GM18511 (cell line): ENCODE measurements around the gene ARSG.

Source experiments
- ATAC-seq: cut with Tn5 transposase; IDR thresholded peaks from one replicate; pipeline ENCODE4 v1.9.1; 2021; ENCODE audit warnings: mild to moderate bottlenecking, moderate library complexity; ENCODE audit not compliant: unreplicated experiment

The ARSG gene

GRCh38 chr17:68446626-68447041 is 155.3 kb downstream of the ARSG start:
- ATAC-seq: no peak

DNA sequence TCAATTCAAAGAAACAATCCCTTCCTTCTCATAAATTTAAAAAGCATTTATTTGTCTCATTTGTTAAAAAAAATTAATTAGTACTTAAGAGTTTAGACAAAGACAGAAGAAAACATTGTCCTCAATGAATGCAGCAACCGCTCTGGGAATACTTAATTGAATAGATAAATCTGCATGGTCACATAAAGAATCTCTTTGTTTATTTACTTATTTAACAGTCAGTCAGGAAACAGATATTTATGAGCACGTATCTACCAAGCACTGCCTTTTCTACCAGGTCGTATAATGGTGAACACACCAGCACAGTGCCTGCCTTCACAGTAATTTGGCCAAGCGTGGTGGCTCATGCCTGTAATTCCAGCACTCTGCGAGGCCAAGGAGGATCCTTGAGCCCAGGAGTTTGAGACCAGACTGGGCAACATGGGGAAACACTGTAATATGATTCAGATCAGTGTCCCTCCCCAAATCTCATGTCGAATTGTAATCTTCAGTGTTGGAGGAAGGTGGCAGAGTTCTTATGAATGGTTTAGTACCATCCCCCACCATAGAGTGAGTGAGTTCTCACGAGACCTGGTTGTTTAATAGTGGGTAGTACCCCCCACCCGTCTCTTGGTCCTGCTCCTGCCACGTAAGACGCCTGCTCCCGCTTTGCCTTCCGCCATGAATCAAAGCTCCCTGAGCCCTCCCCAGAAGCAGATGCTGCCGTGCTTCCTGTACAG is 157.9 kb downstream of the ARSG start:
- no peak for ATAC-seq

DNA sequence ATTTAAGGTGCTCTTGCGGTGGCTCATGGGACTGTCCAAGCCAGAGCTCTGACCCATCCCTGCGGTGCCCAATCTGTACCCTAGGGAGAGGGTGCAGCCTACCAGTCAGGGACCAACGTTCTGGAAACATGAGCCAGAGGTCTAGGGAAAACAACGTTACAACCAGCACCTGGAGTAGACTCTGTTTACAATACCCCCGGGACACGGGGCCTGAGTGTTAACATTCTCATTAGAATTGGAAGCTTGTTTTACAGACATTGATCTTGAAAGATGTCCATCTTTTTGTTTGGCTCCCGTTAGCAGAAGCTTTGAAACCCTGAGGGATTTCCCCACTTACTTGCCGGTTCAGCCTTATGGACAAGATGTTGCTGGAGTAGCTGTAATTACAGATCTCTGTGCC is 159.1 kb downstream of the ARSG start:
- no peak for ATAC-seq

GRCh38 chr17:68450801-68451200 is 159.5 kb downstream of the ARSG start:
- ATAC-seq: no peak

DNA sequence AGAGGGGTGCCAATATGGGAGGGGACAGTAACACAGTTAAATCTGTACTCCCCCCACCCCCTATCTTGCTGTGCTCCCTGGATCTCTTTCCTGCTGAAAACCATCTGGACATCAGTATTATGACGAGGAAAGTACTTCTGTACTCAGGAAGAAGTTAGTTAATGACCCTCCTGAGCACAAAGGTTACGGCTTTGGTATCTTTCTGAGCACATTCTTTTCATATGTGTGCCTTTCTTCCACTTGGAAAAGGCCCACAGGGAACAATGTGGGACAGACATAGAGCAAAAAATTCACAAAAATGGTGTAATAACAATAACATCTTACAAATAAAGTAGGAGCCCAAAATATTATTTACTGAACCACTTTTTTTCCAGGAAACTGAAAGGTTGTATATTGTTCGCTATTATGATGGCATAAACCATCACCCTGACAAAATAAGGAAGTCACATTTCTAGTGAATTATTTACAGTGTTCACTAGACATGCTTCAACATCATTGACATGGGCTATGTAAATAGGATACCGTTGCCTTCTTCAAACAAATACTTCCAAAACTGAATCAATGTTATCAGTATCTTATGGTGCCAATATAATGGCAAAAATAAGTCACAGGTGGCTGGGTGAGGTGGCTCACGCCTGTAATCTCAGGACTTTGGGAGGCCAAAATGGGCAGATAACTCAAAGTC is 160.5 kb downstream of the ARSG start:
- ATAC-seq: no peak

DNA sequence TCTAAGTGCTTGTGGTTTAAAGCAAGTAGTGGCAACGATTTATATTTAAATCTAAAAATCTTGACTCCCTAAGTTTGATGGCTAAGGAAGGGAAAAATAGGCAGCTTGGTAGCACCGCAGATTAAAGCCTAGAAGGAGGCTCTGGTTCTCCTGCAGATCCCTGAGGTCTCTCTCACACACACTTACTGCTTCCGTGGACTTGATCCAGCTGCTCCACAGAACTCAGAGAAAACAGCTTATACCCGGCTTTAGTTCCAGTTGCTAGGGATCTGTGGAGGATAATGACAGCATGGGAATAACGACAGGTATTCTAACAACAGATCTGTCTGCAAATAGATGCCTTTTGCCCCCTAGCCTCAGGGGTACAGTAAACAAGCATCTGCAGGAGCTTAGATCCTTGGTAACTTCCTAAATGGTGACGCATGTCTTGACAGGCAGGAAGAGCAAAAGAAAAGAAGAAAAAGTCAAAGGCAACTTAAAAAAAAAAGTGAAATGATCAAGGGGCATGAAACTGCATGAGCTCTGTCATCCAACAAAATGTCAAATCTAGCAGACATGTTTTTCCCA is 161.5 kb downstream of the ARSG start:
- ATAC-seq: no peak

DNA sequence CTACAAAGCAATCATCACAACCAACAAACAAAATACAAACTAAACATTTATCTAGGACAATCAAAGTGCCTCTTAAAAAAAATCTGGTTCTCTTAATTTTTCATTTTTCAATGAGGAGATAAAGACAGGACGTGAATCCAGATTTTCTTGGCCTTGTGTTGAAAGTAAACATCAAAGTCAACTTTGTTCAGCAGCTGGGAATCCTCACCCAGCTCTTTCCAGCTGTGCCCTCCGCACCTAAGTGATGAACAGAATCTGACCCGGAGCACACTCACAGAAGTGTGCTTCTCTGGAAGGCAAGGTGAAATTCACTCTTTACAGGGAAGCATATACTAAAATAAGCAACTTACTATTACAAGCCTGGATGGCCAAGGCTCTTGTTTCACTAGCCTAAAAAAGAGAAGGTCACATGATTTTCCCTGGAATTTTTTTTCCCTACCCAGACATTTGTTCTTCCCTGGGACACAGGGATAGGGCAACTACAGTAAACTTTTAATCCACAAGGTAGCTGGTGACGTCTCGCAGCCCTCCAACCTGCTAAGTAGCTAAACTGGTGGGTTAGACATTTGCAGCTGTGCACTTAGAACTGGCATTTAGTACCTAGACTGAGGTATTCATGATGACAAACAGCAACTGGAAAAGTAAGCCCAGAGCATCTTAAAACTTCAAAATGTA is 162.8 kb downstream of the ARSG start:
- no peak for ATAC-seq

GRCh38 chr17:68455901-68456338 is 164.6 kb downstream of the ARSG start:
- no peak for ATAC-seq

DNA sequence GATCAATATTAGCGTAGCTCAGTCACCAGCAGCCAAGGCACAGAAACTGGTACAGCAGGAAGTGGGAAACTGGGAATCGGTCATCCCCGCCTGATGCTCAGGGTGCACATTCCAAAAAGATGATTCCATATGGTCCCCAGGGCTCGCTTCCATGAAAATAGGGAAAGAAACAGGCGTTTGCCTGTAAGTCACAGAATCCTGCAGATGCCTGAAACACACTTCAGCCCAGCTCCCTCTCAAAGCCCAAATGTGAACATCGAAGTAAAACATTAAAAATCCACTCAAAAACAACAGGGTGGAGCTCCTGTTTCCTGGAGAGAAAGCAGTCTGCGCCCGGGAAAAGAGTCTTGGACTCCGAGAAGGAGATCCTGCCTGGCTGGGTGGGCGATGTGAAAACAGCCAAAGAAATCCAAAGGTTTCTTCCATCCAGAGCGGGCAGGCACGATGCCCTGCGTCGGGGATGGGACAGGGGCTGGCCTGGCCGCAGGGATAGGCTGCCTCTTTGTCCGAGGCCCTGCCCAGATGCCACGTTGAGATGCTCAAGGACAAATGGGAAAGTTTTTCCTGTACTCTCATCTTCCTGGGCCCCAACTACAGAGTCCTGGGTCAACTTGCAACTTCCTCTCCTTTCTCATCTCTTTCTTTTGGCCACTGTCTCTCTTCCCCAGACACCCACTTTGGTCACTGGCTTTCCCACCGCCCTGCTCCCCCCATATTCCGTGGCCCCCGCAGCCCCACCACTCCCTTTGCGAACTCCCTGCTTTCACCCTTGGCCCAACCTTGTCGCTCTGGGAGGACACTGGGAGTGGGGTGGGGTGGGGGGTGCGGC is 165.3 kb downstream of the ARSG start:
- ATAC-seq: no peak

- peak; percentile 41 for ATAC-seq
These were observed 165.9 kb downstream of the ARSG start, which contains the start of gene WIPI1 for GRCh38 chr17:68457168-68457538. Gene WIPI1 (minus strand): TSS chr17:68457496. CDS start chr17:68457421, 75 bp downstream.

DNA sequence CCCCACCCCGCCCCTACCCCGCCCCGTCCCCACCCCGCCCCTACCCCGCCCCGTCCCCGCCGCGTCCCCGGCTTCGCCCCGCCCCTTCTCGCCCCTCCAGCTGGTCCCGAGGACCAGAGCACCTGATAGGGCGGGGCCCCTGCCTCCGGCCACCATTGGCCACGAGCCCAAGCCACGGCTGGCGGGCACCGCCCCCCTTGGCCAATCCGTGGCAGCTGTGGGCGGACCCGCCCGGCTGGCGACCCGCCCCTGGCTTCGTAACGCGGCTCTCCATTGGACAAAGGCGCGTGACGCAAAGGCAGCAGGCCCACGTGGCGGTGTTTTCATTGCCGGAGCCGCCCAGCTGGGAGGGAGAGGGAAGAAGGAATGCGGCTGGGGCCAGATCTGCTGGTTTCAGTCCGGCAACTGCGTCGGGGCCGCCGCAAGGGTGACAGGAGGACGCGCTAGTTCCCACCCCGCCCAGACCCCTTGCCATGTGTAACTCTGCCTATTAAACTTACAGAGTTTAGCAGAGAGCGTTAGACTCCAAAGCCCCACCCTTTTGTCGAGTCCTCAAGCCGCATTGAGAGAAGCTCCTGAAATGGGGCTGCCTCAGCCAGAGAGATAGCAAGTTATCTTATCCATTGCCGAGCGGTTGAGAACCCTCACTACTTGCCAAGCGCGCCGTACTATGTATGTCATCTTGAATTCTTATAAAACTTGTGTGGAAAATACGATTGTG is 166.4 kb downstream of the ARSG start:
- peak; percentile 76 for ATAC-seq

DNA sequence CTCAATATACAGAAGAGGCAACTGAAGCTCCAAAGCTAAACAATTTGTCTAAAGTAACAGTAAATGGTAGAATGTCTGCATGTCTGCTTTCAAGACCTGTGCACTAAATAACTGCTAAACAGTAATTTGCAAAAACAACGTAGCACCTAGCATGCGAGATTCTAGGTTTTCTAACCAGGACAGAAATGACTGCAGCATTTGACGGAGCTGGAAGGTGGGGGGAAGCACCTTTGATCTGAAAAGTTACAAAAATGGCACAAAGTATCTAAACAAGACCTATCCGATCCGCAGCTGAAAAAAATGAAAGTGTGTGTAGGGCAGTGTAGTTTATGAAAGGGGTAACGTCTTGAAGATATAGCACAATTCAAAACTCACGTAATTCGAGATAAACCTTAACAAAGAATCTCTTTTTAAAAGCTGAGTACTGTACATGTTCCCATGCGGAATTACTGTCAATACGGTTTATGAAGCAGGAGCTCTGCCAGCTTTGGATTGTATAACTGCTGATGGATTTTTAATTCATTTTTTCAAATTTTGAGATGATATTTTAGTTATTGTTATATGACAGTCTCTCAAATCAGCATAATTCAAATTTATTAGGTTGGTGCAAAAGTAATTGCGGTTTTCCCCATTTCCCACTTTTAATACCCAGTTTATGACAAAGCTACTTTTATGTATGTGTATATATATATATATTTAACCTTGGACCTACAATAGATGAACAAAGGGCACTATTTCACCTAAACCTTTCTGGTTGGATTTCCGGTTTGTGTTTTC is 167.2 kb downstream of the ARSG start:
- ATAC-seq: no peak

DNA sequence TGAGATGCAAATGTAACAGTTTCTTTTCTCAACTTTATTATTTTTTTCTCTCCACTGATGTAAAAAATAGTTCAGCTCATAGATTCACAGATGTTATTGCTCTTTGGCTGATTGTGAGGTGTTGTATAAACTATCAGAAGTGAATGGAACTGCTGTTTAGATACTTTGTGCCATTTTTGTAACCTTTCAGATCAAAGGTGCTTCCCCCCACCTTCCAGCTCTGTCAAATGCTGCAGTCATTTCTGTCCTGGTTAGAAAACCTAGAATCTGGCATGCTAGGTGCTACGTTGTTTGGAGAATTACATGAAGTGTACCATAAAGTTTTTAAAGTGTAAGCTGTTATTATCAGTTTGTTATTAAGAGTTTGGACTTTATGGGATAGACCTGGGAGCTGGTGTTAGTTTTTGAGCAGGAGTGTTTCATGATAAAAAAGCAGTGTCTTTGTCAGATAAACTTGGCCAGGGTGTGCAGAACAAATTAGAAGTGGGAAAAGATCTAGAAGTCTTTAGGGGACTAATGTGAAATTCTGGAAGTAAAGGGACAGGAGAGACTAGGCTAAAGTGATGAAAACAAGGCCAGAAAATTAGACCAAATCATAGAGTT is 167.8 kb downstream of the ARSG start:
- peak; percentile 26 for ATAC-seq

DNA sequence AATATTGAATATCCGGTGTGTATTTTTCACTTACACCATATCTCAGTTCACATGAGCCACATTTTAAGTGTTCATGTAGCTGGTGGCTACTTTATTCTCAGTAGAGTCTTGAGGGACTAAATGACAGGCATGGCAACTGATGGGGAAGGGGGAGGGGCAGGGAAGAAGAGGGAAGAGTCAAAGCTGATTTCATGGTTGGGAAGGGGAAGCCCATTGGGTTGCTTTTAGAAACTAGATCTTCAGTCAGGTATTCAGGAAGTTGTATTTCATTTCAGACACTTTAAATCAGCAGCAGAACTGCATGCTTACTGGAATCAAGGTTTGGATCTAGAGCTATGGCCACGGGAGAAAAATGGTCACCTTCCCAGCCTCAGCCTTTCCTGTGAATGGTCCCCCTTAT is 168.9 kb downstream of the ARSG start:
- ATAC-seq: no peak

GRCh38 chr17:68460715-68461114 is 169.4 kb downstream of the ARSG start:
- no peak for ATAC-seq

DNA sequence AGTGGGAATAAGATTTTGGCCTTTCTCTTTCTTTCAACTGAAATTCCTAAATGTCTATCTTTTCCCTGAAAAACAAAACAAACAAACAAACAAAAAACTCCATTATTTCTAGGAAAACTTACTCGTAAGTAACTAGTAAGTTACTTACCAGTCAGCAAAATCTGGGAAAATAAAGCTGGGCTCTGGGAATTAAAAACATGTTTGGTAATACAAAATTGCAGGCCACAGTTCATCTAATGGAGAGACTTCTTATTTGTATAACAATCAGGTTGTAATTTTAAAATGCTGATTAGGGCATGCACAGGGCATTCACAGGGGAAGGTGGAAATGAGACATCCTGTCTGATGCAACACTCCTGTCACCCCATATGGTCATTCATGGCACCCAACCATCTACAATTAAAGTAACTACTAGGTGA is 169.8 kb downstream of the ARSG start:
- ATAC-seq: no peak

- no peak for ATAC-seq
These were observed 170.3 kb downstream of the ARSG start for GRCh38 chr17:68461589-68461988.

GRCh38 chr17:68462381-68463210 is 171.3 kb downstream of the ARSG start:
- peak; percentile 48 for ATAC-seq
